GM10266 (cell line): ENCODE measurements around the gene RASSF5.

Experiments used
- DNase-seq: peaks from one replicate; pipeline ENCODE4 v3.0.0; 2012; ENCODE audit errors: extremely low spot score
- TF ChIP-seq, protein P1 (sequence below): IDR thresholded peaks from 2 replicates; pipeline ENCODE4 v1.5.1; 2012; ENCODE audit warnings: mild to moderate bottlenecking, low read depth; ENCODE audit not compliant: control insufficient read depth, insufficient read depth; ENCODE audit errors: missing control alignments

The RASSF5 gene

DNA sequence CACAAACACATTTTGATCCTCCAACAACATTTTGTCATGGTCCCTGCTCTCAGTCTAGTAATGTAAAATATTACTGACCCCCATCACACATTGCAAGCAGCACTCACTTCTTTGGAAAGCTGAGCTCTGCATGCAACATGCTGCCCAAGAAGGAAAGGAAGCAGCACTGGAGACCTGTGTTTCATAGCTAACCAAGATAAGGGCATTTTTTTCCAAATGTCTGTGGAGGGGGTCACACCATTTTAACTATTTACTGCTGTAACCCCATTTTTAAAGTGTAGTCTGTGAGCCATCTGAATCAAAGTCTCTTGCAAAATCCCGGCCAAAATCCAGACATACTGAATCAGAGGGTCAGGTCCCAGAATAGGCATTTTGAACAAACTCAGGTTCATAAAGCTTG, 4.5 kb upstream of the RASSF5 start:
- TF ChIP-seq, protein P1, sequence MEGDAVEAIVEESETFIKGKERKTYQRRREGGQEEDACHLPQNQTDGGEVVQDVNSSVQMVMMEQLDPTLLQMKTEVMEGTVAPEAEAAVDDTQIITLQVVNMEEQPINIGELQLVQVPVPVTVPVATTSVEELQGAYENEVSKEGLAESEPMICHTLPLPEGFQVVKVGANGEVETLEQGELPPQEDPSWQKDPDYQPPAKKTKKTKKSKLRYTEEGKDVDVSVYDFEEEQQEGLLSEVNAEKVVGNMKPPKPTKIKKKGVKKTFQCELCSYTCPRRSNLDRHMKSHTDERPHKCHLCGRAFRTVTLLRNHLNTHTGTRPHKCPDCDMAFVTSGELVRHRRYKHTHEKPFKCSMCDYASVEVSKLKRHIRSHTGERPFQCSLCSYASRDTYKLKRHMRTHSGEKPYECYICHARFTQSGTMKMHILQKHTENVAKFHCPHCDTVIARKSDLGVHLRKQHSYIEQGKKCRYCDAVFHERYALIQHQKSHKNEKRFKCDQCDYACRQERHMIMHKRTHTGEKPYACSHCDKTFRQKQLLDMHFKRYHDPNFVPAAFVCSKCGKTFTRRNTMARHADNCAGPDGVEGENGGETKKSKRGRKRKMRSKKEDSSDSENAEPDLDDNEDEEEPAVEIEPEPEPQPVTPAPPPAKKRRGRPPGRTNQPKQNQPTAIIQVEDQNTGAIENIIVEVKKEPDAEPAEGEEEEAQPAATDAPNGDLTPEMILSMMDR, result no peak
- DNase-seq, result no peak

DNA sequence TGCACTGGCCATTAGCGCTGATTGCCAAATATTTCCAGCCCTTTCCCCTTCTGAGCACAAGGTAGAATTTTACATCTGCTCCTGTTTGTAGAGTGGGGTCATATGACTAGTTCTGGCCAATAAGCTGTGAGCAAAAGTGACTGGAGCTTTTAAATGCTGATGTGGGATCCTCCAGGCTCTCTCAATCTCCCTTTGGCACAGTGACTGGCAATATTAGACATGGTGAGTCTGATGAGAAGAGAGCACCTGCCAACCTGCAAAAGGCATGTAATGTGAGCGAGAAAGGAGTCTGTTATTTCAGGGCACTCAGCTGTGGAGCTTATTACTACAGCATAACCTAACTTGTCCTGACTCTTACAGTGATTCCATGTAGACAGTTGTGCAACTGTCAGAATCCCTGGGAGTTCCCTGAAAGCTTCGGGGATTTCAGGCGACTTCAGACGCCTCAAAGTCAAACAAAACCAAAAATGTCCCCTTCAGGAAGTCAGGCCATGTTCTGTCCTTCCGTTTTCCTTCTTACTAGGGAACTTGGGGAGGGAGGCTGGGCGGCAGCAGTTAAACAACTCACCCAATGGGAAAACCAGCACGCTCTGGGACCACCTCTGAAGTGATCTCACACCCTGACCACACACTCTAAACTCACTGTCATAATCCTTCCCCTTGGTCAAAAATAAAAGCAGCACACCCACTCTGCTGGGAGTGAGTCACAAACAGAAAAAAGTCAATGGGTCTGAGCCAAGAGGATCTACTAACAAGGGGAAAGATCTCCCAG, 3.6 kb upstream of the RASSF5 start:
- TF ChIP-seq, protein P1, result no peak
- peak; percentile 87 for DNase-seq

DNA sequence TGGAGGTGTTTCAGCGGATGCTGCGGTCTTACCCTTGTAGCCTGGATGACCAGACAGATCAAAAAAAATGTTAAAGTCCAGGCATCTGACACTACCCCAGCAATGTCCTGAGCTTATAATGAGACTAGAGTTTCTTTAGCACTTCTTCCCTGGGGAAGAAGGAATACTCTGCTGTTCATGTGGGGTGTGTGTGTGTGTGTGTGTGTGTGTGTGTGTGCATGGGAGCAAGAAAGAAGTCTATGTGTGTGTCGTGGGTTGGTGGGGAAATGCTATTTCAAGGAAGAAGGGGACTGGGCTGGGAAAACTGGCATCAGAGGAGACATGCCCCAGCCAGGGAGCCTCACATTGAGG, 3.0 kb upstream of the RASSF5 start:
- TF ChIP-seq, protein P1, result no peak
- DNase-seq, result no peak

DNA sequence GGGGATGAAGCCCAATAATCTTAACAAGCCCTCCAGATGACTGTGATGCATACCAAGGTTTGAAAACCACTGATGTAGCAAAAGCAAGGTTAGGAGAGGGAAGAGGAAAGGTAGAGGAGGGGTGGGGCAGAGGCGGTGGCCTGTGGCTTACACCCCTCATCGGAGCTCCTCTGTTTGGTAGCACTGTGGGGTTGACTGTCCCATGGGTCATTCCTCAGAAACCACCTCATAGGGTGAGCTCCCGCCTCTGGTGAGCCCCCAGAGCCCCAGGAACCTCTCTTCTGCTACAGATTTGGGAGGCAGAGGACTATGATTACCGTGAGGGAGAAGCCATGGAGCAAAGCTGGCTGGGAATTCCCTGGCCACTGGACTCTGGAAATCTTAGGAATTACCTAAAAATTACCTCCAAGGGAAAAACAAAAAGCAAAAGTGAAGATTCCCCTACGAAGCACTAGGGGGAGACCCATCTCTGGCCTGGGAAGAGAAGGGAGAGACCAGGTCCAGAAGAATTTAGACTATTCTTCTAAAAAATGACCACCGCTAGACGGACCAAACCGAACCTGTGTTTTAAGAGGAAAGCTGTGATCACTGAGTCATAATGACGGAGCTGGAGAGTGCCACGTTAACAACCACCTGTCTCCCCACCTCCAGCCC, 1.5 kb upstream of the RASSF5 start:
- DNase-seq, result peak; percentile 37
- TF ChIP-seq, protein P1, result peak; percentile 47

DNA sequence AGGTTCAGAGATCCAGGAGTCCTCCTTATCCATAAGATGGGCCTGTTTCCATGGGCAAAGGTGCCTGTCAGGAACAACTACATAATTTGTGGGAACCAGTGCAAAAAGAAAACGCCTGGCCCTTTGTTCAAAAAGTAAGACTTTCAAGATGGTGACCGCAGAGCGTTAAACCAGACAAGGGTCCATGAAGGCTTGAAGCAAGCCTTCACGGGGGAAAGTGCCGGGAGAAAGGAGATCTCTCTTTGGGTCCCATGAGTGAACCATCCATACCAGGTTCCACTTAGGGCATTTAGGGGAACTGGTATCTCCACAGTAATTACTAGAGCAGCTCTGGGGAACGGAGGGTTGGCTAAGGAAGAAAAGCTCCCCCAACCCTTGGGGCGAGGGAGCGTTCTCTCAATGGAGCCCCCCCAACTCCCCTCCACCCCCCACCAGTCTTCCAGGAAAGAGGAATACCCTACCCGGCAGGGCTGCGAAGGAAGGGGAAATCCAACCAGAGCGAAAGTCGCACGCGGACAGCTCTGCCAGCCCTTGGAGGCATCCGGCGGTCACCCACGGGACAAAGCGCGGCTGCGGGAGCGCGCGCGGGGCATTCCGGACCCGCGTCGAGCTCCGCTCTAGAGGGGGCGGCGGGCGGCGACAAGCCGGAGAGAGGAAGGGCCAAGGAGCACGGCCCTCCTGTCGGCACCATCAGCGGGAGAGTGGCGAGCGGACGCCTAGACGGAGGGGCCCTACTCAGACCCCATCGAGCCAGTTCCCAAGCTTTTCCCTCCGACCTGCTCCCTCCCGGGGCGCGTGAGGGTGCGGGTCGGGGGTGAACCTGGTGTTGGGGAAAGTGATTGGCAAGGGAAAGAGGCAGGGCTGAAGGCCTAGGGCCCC, 687 bp upstream of the RASSF5 start:
- TF ChIP-seq, protein P1, result no peak

DNA sequence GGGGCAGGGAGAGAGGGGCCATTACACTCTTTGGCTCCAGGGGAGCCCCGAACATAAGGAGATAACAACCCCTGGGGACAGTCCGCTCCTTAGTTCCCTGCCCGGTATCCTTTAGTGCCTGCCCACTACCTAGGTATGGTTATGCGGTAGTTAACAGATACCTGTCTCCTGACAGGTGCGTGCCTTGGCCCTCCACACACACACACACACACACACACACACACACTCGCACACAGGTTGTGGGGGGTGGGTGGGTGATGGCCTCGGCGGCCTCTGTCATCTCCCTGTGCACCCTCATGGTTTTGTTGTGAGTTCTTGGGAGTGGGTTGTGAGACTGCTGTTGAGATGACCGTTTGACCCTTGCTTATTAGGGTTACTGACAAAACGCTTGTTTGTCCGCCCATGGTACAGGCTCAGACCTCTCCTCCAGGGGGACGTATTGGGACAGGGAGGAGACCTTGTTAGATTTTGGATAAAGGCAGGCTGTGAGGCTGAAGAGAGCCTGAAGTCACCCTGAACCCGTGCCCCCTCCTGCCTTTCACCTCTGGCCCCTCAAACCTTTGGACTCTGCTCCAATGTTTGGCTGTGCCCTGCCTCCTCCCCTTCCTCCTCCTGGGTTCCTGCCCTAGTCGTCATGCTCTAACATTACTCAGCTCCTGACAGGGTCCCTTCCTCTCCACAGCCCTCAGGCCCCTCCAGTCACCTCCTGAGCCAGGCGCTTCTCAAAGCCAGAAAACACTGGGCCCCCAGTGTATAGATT, 979 bp downstream of the RASSF5 start:
- TF ChIP-seq, protein P1, result no peak

More for the DNA sequence above, 687 bp upstream of the RASSF5 start:
- peak; percentile 53 for DNase-seq

More for the DNA sequence above, 979 bp downstream of the RASSF5 start:
- DNase-seq, result no peak
